ENCODE data around the gene MYO1E.
A peak's percentile ranks its signal among the peaks of the same experiment; 100 is the strongest.

Gene MYO1E

GRCh38 chr15:59268852-59269407 is 103.7 kb downstream of the MYO1E start:
- no peak for DNase-seq (ENCODE audit: low read depth in 1 of 2, low spot score in 1 of 2)
- in situ Hi-C loops (cut with HindIII; ENCODE audit: low pct_unique_long_range_greater_than_20kb, low sequenced_read_pairs), result no loop called here
- no peak for TF ChIP-seq JUND (IDR thresholded peaks at IDR 0.05; ENCODE audit: low read depth)

DNA sequence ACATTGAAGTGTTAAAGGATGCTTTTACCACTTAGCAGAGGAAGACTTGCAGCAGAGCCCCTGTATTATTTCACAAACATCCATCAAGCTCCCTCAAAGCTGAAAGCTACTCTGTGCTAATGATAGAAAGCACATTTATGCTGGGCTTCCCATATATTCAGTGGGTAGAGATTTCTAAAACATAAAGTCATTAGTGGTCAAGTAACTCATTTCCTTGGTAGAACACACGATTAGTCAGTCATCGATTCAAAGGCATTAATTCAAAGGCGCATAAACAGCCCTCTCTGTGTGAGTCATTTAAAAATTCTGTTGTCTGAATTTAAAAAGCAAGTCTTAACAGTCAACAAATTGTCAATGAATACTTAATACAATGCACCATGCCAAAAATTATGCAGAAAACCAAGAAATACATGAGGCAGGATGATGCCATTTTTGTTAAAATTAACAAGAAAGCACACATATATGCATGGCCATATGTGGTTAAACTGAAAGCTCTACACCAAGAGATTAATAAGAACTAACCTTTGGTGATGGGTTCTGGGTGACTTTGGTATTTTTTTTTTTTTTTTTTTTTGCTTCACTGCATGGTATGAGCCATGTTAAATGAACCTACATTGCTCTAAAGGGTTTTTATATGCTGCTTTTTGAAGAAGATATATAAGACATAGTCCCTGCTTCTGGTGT is 104.4 kb downstream of the MYO1E start:
- no peak for DNase-seq (ENCODE audit: low read depth in 1 of 2, low spot score in 1 of 2)
- no peak for TF ChIP-seq JUND (IDR thresholded peaks at IDR 0.05; ENCODE audit: low read depth)
- in situ Hi-C loops (cut with HindIII; ENCODE audit: low pct_unique_long_range_greater_than_20kb, low sequenced_read_pairs), result no loop called here

- TF ChIP-seq JUND (IDR thresholded peaks at IDR 0.05; ENCODE audit: low read depth), result no peak
- DNase-seq (ENCODE audit: low read depth in 1 of 2, low spot score in 1 of 2), result peak in 1 of 2 experiments; percentile 18
- in situ Hi-C loops (cut with HindIII; ENCODE audit: low pct_unique_long_range_greater_than_20kb, low sequenced_read_pairs), result no loop called here
Measured at GRCh38 chr15:59266028-59266427, 106.6 kb downstream of the MYO1E start.

DNA sequence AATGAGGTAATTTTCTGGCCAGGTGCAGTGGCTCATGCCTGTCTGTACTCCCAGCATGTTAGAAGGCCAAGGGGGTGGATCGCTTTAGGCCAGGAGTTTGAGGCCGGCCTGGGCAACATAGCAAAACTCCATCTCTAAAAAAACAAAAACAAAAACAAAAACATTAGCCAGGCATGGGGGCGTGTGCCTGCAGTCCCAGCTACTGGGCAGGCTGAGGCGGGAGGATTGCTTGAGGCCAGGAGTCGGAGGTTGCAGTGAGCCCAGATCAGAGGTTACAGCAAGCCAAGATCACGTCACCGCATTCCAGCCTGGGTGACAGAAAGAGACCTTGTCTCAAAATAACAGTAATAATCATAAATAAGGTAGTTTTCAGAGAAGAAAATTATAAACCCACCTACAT is 110.4 kb downstream of the MYO1E start:
- no peak for DNase-seq (ENCODE audit: low read depth in 1 of 2, low spot score in 1 of 2)
- in situ Hi-C loops (cut with HindIII; ENCODE audit: low pct_unique_long_range_greater_than_20kb, low sequenced_read_pairs), result no loop called here
- TF ChIP-seq JUND (IDR thresholded peaks at IDR 0.05; ENCODE audit: low read depth), result no peak

DNA sequence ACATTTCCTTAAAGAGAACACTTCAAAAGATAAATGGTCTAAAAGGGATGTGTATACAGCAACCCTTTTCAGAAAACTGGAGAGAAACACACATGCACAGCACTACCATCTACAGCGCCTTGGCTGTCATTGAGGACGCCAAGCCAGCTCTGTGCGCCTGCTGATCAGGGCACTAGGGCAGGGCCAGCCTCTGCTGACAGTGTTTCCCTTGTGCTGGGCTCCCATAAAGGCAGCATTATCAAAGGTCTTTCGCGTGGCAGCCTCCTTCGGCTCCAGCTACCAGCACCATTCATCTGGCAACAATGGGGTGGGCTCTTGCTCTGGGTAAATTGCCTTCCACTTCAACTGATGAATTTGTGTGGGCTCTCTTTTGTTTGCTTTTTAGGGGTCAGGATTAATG is 112.6 kb downstream of the MYO1E start:
- TF ChIP-seq JUND (IDR thresholded peaks at IDR 0.05; ENCODE audit: low read depth), result no peak
- in situ Hi-C loops (cut with HindIII; ENCODE audit: low pct_unique_long_range_greater_than_20kb, low sequenced_read_pairs), result no loop called here
- DNase-seq (ENCODE audit: low read depth in 1 of 2, low spot score in 1 of 2), result no peak

DNA sequence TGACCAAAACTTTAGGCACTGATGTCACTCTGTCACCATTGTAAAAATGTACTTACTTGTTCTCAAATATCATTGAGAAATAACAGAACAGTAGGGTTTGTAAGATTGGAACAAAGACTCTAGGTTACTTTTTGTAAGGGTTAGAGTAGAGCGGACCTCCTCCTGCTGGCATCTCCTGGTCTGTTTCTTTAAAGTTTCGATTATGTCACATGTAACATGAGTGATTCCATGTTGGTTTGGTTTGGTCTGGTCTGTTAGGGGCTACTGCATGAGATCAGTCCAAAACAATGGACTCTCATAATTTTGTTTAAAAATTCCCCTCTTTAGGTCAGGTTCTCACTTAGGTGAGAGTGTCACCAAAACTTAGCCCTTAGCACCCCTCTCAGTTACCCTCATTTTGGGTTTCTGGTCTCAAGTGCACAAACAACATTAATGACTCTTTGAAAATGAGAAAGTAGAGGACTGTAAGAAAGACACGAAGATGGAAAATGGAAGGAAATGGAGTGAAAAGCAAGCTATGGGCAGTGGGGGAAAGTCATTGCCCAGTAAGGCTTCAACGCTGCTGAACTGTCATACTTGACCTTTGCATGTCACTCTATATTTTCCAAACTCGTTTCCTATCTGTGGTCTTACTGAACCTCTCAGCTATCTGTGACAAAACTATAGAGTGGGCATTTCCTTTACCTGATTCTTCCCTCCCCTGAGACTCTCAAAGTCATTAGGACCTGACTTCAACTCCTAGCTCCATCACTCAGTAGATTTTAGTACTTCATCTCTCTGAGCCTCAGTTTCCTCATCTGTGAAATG is 113.3 kb downstream of the MYO1E start:
- no peak for TF ChIP-seq JUND (IDR thresholded peaks at IDR 0.05; ENCODE audit: low read depth)
- in situ Hi-C loops (cut with HindIII; ENCODE audit: low pct_unique_long_range_greater_than_20kb, low sequenced_read_pairs), result no loop called here

DNA sequence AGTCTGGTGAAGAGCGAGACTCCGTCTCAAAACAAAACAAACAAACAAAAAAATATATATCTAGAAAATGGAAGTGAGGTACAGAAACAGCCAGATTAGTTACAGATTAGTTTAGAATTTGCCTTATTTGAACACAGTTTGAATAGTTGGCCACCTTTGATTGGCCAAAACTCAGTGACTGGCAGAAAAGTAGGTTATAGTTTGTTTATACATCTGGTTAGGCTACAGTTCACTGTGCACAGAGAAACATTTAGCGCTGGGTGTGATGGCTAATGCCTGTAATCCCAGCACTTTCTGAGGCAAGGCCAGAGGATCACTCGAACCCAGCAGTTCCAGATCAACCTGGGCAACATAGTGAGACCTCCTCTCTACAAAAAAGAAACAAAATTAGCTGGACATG is 114.4 kb downstream of the MYO1E start:
- no peak for TF ChIP-seq JUND (IDR thresholded peaks at IDR 0.05; ENCODE audit: low read depth)

More for the DNA sequence above, 113.3 kb downstream of the MYO1E start:
- DNase-seq (ENCODE audit: low read depth in 1 of 2, low spot score in 1 of 2), result no peak

GRCh38 chr15:59257140-59257539 is 115.5 kb downstream of the MYO1E start:
- DNase-seq (ENCODE audit: low read depth in 1 of 2, low spot score in 1 of 2), result no peak
- no peak for TF ChIP-seq JUND (IDR thresholded peaks at IDR 0.05; ENCODE audit: low read depth)
- in situ Hi-C loops (cut with HindIII; ENCODE audit: low pct_unique_long_range_greater_than_20kb, low sequenced_read_pairs), result no loop called here

More for the DNA sequence above, 114.4 kb downstream of the MYO1E start:
- in situ Hi-C loops (cut with HindIII; ENCODE audit: low pct_unique_long_range_greater_than_20kb, low sequenced_read_pairs), result no loop called here
- DNase-seq (ENCODE audit: low read depth in 1 of 2, low spot score in 1 of 2), result no peak

DNA sequence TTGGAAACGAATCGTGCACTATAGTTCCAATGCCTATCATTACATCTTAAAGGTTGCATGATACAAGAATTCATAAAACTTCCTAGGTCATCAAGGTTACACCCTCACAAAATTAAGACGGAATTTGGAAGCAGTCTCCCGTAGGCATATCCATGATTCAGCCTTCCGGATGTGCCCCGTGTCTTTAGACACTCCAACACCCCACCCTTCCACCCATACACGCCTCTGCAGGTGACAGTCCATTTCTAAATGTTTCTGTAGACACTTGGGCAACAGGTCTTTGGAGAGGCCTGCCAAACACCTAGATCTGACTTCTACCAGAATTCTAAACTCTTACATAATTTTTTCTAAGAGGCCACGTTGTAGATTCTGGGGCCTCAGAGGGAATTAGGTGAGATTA is 116.2 kb downstream of the MYO1E start:
- DNase-seq (ENCODE audit: low read depth in 1 of 2, low spot score in 1 of 2), result no peak
- no peak for TF ChIP-seq JUND (IDR thresholded peaks at IDR 0.05; ENCODE audit: low read depth)
- in situ Hi-C loops (cut with HindIII; ENCODE audit: low pct_unique_long_range_greater_than_20kb, low sequenced_read_pairs), result no loop called here

- in situ Hi-C loops (cut with HindIII; ENCODE audit: low pct_unique_long_range_greater_than_20kb, low sequenced_read_pairs), result no loop called here
- TF ChIP-seq JUND (IDR thresholded peaks at IDR 0.05; ENCODE audit: low read depth), result no peak
- DNase-seq (ENCODE audit: low read depth in 1 of 2, low spot score in 1 of 2), result no peak
Measured at GRCh38 chr15:59255680-59256336, 116.9 kb downstream of the MYO1E start.

DNA sequence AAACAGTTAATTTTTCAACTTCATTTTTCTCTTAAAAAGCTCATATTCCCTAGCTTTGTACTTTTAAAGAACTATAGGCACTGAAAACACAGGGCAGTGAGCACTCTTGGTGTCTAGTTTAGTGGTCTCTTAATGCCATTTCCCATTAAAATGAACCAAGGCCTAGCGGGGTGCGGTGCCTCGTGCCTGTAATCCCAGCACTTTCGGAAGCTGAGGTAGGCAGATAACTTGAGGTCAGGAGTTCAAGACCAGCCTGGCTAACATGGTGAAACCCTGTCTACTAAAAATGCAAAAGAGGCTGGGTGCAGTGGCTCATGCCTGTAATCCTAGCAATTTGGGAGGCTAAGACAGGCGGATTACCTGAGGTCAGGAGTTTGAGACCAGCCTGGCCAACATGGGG is 120.5 kb downstream of the MYO1E start:
- no peak for TF ChIP-seq JUND (IDR thresholded peaks at IDR 0.05; ENCODE audit: low read depth)
- no peak for DNase-seq (ENCODE audit: low read depth in 1 of 2, low spot score in 1 of 2)
- in situ Hi-C loops (cut with HindIII; ENCODE audit: low pct_unique_long_range_greater_than_20kb, low sequenced_read_pairs), result no loop called here

DNA sequence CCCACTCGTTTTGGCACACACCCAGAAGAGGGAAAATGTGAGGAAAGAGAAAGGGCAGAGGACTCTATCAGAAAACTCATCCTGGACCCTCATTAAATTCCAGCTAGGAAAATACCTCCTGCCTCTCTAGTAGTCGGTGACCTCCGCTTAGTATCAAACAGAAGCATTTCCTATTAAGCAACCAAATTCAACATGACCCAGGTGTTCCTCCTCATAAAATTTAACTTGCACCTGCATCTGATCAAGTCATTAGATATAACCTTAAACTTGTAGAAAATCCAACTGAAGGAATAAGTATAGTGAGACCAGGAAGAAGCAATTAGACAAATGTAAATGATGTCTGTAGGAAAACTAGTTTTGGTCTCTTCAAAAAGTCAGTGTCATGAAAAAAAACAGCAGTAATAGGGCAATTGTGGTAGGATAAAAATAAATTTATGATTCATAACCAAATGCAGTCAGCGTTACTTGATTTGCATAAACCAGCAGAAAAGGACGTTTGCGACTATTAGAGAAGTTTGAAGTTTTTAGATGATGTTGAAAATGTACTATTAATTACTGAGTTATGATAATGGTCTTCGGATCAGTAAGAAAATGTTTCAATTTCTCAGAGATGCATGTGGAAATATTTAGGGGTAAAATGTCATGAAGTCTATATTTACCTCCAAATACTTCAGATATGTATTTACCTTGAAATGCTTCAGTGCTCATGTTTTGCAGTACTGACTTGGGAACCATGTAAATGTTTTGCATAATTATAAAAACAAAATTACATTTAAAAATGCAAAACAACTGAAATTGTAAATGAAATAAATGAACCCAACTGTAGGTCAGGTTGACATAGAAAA is 121.4 kb downstream of the MYO1E start:
- no peak for DNase-seq (ENCODE audit: low read depth in 1 of 2, low spot score in 1 of 2)
- no peak for TF ChIP-seq JUND (IDR thresholded peaks at IDR 0.05; ENCODE audit: low read depth)

More for the DNA sequence above, 121.4 kb downstream of the MYO1E start:
- in situ Hi-C loops (cut with HindIII; ENCODE audit: low pct_unique_long_range_greater_than_20kb, low sequenced_read_pairs), result no loop called here
